ENCODE measurements around the gene RNASE12. TPM values are rescaled to one million over a fixed set of nuclear protein-coding genes. Genes with fewer than 3 reads are reported as not detected.

Gene RNASE12
- total RNA-seq, 1 donor from 2014 or later, result not detected

DNA sequence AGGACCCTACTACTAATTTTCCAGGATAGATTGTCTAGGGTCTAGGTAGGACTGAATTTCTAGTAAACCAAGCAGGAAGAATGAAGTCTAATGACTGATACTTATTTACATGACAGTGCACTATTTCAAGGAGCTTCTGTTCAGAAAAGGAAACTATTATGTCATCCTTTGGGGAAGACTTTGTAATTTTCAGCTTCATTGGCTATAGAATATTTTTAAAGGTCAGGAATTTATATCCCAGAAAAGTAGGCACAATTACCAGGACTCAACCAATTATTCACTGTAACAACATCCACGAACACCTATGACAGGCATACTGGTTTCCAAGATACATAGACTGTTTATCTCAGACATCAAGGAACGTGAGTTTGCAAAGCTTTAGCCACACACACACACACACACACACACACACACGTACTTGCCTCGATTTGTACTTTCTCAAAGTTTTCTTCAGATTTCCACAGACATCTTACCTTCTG is 27.1 kb upstream of the RNASE12 start:
- TF ChIP-seq, protein P1, sequence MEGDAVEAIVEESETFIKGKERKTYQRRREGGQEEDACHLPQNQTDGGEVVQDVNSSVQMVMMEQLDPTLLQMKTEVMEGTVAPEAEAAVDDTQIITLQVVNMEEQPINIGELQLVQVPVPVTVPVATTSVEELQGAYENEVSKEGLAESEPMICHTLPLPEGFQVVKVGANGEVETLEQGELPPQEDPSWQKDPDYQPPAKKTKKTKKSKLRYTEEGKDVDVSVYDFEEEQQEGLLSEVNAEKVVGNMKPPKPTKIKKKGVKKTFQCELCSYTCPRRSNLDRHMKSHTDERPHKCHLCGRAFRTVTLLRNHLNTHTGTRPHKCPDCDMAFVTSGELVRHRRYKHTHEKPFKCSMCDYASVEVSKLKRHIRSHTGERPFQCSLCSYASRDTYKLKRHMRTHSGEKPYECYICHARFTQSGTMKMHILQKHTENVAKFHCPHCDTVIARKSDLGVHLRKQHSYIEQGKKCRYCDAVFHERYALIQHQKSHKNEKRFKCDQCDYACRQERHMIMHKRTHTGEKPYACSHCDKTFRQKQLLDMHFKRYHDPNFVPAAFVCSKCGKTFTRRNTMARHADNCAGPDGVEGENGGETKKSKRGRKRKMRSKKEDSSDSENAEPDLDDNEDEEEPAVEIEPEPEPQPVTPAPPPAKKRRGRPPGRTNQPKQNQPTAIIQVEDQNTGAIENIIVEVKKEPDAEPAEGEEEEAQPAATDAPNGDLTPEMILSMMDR (IDR thresholded peaks at IDR 0.05), result no peak
- H3K27me3 Mint-ChIP-seq (ENCODE audit: unreplicated experiment), result peaks cover 17% of the 10 kb centered on the region
- no peak for DNase-seq (ENCODE audit: extremely low spot score, unreplicated experiment)
- no peaks in the 10 kb centered on the region for H3K4me1 Mint-ChIP-seq (ENCODE audit: unreplicated experiment)
- H3K27ac Mint-ChIP-seq (ENCODE audit: unreplicated experiment), result no peak overlapping the region
- H3K4me3 Mint-ChIP-seq (ENCODE audit: unreplicated experiment), result no peak overlapping the region
- H3K36me3 Mint-ChIP-seq (ENCODE audit: unreplicated experiment), result no peaks in the 10 kb centered on the region
- H3K9me3 Mint-ChIP-seq (ENCODE audit: unreplicated experiment), result no peaks in the 10 kb centered on the region

DNA sequence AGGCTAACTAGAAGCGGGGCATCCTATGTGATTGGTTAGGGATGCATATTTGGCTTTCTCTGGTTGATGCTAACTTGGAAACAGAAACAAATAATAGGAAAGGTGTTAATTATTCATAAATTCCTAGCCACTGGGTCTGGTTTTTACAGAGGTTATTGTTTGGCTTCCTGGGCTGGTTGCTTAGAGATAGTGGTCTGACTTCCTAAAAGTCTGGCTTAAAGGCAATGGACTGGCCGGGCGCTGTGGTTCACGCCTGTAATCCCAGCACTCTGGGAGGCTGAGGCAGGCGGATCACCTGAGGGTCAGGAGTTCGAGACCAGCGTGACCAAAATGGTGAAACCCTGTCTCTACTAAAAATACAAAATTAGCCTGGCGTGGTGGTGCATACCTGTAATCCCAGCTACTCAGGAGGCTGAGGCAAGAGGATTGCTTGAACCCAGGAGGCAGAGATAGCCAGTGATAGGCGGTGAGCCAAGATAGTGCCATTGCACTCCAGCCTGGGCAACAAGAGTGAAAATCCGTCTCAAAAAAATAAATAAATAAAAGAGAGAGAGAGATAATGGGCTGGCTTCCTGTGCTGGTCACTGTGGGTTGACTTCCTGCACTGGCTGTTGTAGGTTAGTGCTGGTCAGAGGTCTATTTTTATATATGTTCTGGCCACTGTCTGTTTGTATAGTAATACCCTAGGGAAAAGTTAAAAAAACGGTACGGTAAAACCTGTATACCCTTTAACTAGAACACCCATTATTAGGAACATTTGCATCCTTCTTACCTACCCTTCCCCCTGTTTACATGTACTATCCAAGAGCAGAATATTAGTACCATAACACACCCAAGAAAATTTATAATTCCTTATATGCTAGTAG is 26.2 kb upstream of the RNASE12 start:
- H3K9me3 Mint-ChIP-seq (ENCODE audit: unreplicated experiment), result no peaks in the 10 kb centered on the region
- H3K4me1 Mint-ChIP-seq (ENCODE audit: unreplicated experiment), result no peaks in the 10 kb centered on the region
- H3K4me3 Mint-ChIP-seq (ENCODE audit: unreplicated experiment), result no peak overlapping the region
- TF ChIP-seq, protein P1 (IDR thresholded peaks at IDR 0.05), result no peak
- no peak for DNase-seq (ENCODE audit: extremely low spot score, unreplicated experiment)
- H3K27me3 Mint-ChIP-seq (ENCODE audit: unreplicated experiment), result peaks cover 15% of the 10 kb centered on the region
- no peak overlapping the region for H3K27ac Mint-ChIP-seq (ENCODE audit: unreplicated experiment)
- H3K36me3 Mint-ChIP-seq (ENCODE audit: unreplicated experiment), result no peaks in the 10 kb centered on the region

DNA sequence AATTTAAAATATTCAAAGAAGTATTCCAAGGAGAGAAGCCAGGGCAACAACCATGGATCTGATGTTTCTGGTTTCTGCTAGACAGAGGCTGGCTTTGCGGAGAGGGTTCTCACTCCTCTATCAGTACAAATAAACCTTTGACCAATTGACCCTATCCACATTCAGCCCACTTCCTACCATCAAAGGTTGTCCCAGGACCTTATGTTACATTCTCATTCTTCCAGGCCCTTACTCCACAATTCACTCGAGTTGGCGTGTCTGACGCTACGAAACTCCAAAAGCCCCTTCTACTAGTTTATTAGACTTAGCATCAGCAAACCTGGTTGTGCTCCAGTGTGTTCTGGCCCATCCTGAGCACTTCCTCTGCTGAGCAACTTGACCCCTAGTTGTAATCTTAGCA is 24.8 kb upstream of the RNASE12 start:
- peaks cover 15% of the 10 kb centered on the region for H3K27me3 Mint-ChIP-seq (ENCODE audit: unreplicated experiment)
- no peaks in the 10 kb centered on the region for H3K36me3 Mint-ChIP-seq (ENCODE audit: unreplicated experiment)
- no peaks in the 10 kb centered on the region for H3K9me3 Mint-ChIP-seq (ENCODE audit: unreplicated experiment)
- H3K4me1 Mint-ChIP-seq (ENCODE audit: unreplicated experiment), result no peaks in the 10 kb centered on the region
- no peak overlapping the region for H3K4me3 Mint-ChIP-seq (ENCODE audit: unreplicated experiment)
- TF ChIP-seq, protein P1 (IDR thresholded peaks at IDR 0.05), result no peak
- no peak for DNase-seq (ENCODE audit: extremely low spot score, unreplicated experiment)
- no peak overlapping the region for H3K27ac Mint-ChIP-seq (ENCODE audit: unreplicated experiment)

DNA sequence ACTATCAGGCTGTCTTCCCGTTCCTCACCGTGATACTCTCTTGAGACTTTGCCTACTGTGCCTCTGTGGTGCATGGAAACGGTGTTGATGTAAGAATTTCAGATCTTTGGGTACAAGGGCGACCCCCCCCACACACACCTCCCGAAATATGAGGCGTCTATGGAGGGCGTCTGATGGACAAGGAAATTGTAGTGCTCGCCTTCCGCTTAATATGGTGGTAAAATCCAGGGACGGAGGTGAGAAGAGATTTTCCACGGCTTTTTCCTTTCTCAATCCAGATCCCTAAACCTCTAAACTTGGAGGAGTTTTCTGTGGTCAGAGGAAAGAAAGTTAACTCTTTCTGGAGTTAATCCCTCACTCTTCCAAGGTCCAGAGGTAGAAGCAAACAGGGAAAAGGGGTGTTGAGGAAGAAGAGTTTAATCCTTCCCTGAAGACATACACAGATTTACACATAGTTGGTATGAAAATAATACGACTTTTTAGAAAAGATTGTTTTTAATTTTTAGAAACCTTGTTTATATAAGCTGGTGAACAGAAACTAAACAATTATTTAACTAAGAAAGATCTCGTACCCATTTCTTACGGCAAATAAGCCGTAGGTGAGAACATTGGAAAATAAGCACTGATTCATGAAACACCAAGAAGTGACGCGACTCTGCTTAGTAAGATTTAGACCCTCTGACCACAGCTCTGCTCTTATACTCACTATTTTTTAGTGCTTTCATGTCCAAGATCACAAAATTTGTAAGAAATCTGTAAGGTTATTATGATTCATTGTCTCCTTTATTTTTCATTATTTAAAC is 23.1 kb upstream of the RNASE12 start:
- Mint-ChIP-seq H3K4me1 (ENCODE audit: unreplicated experiment) (no peaks in the 10 kb centered on the region), H3K9me3 (ENCODE audit: unreplicated experiment) (no peaks in the 10 kb centered on the region), H3K27ac (ENCODE audit: unreplicated experiment) (no peak overlapping the region), H3K4me3 (ENCODE audit: unreplicated experiment) (no peak overlapping the region), H3K27me3 (ENCODE audit: unreplicated experiment) (peaks cover 15% of the 10 kb centered on the region), H3K36me3 (ENCODE audit: unreplicated experiment) (no peaks in the 10 kb centered on the region)
- no peak for DNase-seq (ENCODE audit: extremely low spot score, unreplicated experiment)
- TF ChIP-seq, protein P1 (IDR thresholded peaks at IDR 0.05), result no peak
